HG03342 (cell line): Measurements from ENCODE around the gene FOCAD.

Source experiments
- ATAC-seq: cut with Tn5 transposase; IDR thresholded peaks from one replicate; pipeline ENCODE4 v1.9.1; 2021; ENCODE audit warnings: mild to moderate bottlenecking, moderate library complexity; ENCODE audit not compliant: unreplicated experiment

FOCAD gene

GRCh38 chr9:20865347-20865746, 181.3 kb downstream of the FOCAD start:
- no peak for ATAC-seq

GRCh38 chr9:20870115-20870514, 186.1 kb downstream of the FOCAD start:
- ATAC-seq: no peak

- no peak for ATAC-seq
Observed at GRCh38 chr9:20872340-20872977, 188.4 kb downstream of the FOCAD start.

GRCh38 chr9:20873240-20873865, 189.3 kb downstream of the FOCAD start:
- ATAC-seq: no peak

- no peak for ATAC-seq
Observed at GRCh38 chr9:20880271-20880670, 196.2 kb downstream of the FOCAD start.

- ATAC-seq: no peak
Observed at GRCh38 chr9:20880675-20881074, 196.6 kb downstream of the FOCAD start.

- ATAC-seq: peak; percentile 47
Observed at GRCh38 chr9:20884985-20885593, 201.0 kb downstream of the FOCAD start.

GRCh38 chr9:20898885-20899554, 215.0 kb downstream of the FOCAD start:
- no peak for ATAC-seq

- ATAC-seq: no peak
Observed at GRCh38 chr9:20903212-20903611, 219.2 kb downstream of the FOCAD start.

- ATAC-seq: no peak
Observed at GRCh38 chr9:20904995-20905394, 220.9 kb downstream of the FOCAD start.

- ATAC-seq: no peak
Observed at GRCh38 chr9:20906326-20906725, 222.3 kb downstream of the FOCAD start.

GRCh38 chr9:20908461-20908860, 224.4 kb downstream of the FOCAD start:
- ATAC-seq: no peak

GRCh38 chr9:20914556-20914955, 230.5 kb downstream of the FOCAD start:
- ATAC-seq: no peak

GRCh38 chr9:20921362-20921761, 237.3 kb downstream of the FOCAD start:
- ATAC-seq: no peak

- ATAC-seq: no peak
Observed at GRCh38 chr9:20925256-20926045, 241.4 kb downstream of the FOCAD start.

- ATAC-seq: no peak
Observed at GRCh38 chr9:20929276-20929675, 245.2 kb downstream of the FOCAD start.

GRCh38 chr9:20930836-20931235, 246.8 kb downstream of the FOCAD start:
- ATAC-seq: no peak

GRCh38 chr9:20940447-20941173, 256.6 kb downstream of the FOCAD start:
- peak; percentile 36 for ATAC-seq

- ATAC-seq: peak; percentile 99
Observed at GRCh38 chr9:20941174-20941690, 257.2 kb downstream of the FOCAD start.

- ATAC-seq: no peak
Observed at GRCh38 chr9:20944507-20944906, 260.4 kb downstream of the FOCAD start.
